ENCODE data around the gene GOLGA3. TPM values are rescaled to one million over a fixed set of nuclear protein-coding genes. Genes with fewer than 3 reads are reported as not detected.

The GOLGA3 gene
- total and polyA plus RNA-seq, 10 of the 15 experiments (the other 5 are each of a cell fraction or from before 2014, with no cell fraction given), result 2.0 to 42.7 (median 15.2) TPM

DNA sequence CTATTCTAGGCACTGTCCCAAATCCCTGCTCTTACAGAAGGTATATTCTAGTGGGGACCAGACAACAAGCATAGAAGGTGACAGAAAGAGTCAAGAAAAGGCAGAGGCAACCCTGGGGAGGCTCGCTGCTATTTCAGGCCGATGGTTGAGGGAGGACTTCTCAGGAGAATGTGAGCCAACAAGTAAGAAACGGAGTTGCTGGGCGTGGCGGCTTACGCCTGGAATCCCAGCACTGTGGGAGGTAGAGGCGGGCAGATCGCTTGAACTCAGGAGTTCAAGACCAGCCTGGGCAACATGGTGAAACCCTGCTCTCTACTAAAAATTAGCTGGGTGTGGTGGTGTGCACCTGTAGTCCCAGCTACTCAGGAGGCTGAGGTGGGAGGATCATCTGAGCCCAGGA lies 4.7 kb upstream of the GOLGA3 start:
- H3K36me3 ChIP-seq (ENCODE audit: control insufficient read depth in 2 of 2, insufficient read depth in 2 of 2, low read length in 1 of 2), result no peaks in the 10 kb centered on the region; a peak in 2 of 4 replicates
- no peak overlapping the region for H3K27ac ChIP-seq (ENCODE audit: control insufficient read depth, insufficient read depth)
- no peak overlapping the region for H3K4me2 ChIP-seq (ENCODE audit: control insufficient read depth, insufficient read depth)
- H3K4me1 ChIP-seq (ENCODE audit: control insufficient read depth, insufficient read depth, low read length), result no peaks in the 10 kb centered on the region
- RAD21 ChIA-PET (ENCODE audit: unreplicated experiment), result no interaction called here
- no peak overlapping the region for H3K4me3 ChIP-seq
- H3K27me3 ChIP-seq (replicated peaks in 1 of 2; ENCODE audit: control insufficient read depth in 2 of 2, insufficient read depth in 2 of 2, low read length in 1 of 2), result no peaks in the 10 kb centered on the region
- SMC1A ChIA-PET (ENCODE audit: uncharacterized antibody, unreplicated experiment), result no interaction called here
- no peak for FAIRE-seq
- 98% methylated on average over 8 of the region's 8 CpGs for WGBS (ENCODE audit: insufficient coverage, insufficient replicate concordance, low lambda C conversion rate, missing lambda C conversion rate)
- no TSS peak for BruUV-seq (replicated peaks)
- ATAC-seq, result no peak
- no peaks in the 10 kb centered on the region for H4K20me1 ChIP-seq (ENCODE audit: control insufficient read depth, insufficient read depth)
- H3K9me3 ChIP-seq (replicated peaks; ENCODE audit: control insufficient read depth, insufficient read depth, low read length), result no peaks in the 10 kb centered on the region
- in situ Hi-C loops (cut with MboI) (no loop called here), intact Hi-C loops (cut with micrococcal nuclease; ENCODE audit: unreplicated experiment) (no loop called here)
- TF ChIP-seq MXI1 (IDR thresholded peaks at IDR 0.05; ENCODE audit: low read depth, low read length), result no peak
- no peak for TF ChIP-seq PML (IDR thresholded peaks at IDR 0.05; ENCODE audit: low read length)
- TF ChIP-seq EP300 (IDR thresholded peaks at IDR 0.05; ENCODE audit: borderline replicate concordance in 1 of 2, control insufficient read depth in 1 of 2, low read depth in 2 of 2, low read length in 2 of 2), result no peak
- TF ChIP-seq RBBP5 (conservative IDR thresholded peaks at IDR 0.05), result no peak
- no peak for TF ChIP-seq PAX8 (IDR thresholded peaks at IDR 0.05)
- TF ChIP-seq, protein P1, sequence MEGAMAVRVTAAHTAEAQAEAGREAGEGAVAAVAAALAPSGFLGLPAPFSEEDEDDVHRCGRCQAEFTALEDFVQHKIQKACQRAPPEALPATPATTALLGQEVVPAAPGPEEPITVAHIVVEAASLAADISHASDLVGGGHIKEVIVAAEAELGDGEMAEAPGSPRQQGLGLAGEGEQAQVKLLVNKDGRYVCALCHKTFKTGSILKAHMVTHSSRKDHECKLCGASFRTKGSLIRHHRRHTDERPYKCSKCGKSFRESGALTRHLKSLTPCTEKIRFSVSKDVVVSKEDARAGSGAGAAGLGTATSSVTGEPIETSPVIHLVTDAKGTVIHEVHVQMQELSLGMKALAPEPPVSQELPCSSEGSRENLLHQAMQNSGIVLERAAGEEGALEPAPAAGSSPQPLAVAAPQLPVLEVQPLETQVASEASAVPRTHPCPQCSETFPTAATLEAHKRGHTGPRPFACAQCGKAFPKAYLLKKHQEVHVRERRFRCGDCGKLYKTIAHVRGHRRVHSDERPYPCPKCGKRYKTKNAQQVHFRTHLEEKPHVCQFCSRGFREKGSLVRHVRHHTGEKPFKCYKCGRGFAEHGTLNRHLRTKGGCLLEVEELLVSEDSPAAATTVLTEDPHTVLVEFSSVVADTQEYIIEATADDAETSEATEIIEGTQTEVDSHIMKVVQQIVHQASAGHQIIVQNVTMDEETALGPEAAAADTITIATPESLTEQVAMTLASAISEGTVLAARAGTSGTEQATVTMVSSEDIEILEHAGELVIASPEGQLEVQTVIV (IDR thresholded peaks at IDR 0.05; ENCODE audit: borderline replicate concordance, partially characterized antibody), result no peak
- no peak for TF ChIP-seq CHD2 (IDR thresholded peaks at IDR 0.05; ENCODE audit: borderline replicate concordance, low read depth, low read length)
- TF ChIP-seq EZH2 (IDR thresholded peaks at IDR 0.05; ENCODE audit: borderline replicate concordance, control insufficient read depth, low read depth, low read length), result no peak
- H3K9ac ChIP-seq (ENCODE audit: control insufficient read depth, insufficient read depth, low read length), result no peak overlapping the region
- CTCF ChIA-PET, result no interaction called here
- POLR2A ChIA-PET, result no interaction called here
- peaks cover 2% of the 10 kb centered on the region for H3K79me2 ChIP-seq (ENCODE audit: control insufficient read depth, insufficient read depth, low read length)
- H2AFZ ChIP-seq (ENCODE audit: control insufficient read depth, low read depth, low read length), result no peak overlapping the region
- no peak for DNase-seq (ENCODE audit: low read depth, low spot score)

Measured in GM12878 (cell line).